Erythroblast (primary cell): ENCODE results near the gene PYDC2.

Experiments
- GATA1 ChIP-seq: IDR thresholded peaks from 2 replicates; pipeline ENCODE4 v1.6.1; 2011; ENCODE audit warnings: low read depth, mild to moderate bottlenecking, control low read depth, low read length, moderate library complexity
- POLR2A ChIP-seq: IDR thresholded peaks from 2 replicates; pipeline ENCODE4 v1.6.1; 2011; ENCODE audit warnings: mild to moderate bottlenecking, low read length

GRCh38 chr3:191431160-191431822 lies 29.7 kb upstream of the PYDC2 start:
- TF ChIP-seq POLR2A (no peak), GATA1 (no peak)
